ENCODE results near the gene PURA.

The PURA gene

DNA sequence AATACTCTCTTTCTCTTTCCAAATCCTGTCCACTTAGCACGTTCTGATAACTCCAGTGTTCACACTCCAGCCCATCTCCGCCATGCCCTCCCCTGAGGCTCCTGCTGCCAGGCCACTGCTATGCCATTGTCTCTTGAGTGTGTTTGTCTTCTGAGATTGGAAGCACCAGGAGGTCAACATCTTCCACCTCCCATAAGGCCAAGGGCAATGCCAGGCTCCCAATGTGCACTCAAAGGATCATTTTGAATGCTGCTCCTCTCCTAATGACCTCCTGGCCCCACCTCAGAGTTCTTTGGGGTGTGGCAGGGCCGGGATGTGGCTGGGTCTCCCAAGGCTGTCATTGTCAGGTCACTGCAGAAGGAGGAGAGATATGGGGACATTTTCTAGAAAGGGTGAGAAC, 31.3 kb downstream of the PURA start:
- Histone ChIP-seq H3K9me3 (no peaks in the 10 kb centered on the region), H3K4me3 (ENCODE audit: low read depth in 1 of 2, low read length in 1 of 2) (peak overlapping the region in 1 of 2 experiments; percentile 53), H3K4me1 (ENCODE audit: control insufficient read depth in 1 of 2, insufficient read depth in 1 of 2, low read depth in 1 of 2, low read length in 1 of 2) (peaks cover 18 to 24% of the 10 kb centered on the region in 2 experiments), H3K27me3 (peaks cover 68% of the 10 kb centered on the region), H3K36me3 (no peaks in the 10 kb centered on the region), H3K27ac (no peak overlapping the region)
- TF ChIP-seq, protein P1, sequence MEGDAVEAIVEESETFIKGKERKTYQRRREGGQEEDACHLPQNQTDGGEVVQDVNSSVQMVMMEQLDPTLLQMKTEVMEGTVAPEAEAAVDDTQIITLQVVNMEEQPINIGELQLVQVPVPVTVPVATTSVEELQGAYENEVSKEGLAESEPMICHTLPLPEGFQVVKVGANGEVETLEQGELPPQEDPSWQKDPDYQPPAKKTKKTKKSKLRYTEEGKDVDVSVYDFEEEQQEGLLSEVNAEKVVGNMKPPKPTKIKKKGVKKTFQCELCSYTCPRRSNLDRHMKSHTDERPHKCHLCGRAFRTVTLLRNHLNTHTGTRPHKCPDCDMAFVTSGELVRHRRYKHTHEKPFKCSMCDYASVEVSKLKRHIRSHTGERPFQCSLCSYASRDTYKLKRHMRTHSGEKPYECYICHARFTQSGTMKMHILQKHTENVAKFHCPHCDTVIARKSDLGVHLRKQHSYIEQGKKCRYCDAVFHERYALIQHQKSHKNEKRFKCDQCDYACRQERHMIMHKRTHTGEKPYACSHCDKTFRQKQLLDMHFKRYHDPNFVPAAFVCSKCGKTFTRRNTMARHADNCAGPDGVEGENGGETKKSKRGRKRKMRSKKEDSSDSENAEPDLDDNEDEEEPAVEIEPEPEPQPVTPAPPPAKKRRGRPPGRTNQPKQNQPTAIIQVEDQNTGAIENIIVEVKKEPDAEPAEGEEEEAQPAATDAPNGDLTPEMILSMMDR (IDR thresholded peaks at IDR 0.05) = no peak

- no peaks in the 10 kb centered on the region for H3K9me3 ChIP-seq
- TF ChIP-seq, protein P1 (IDR thresholded peaks at IDR 0.05) = peak; percentile 38
- peaks cover 62% of the 10 kb centered on the region for H3K27me3 ChIP-seq
Measured at GRCh38 chr5:140145818-140146522, 32.1 kb downstream of the PURA start.

GRCh38 chr5:140146523-140146842, 32.6 kb downstream of the PURA start:
- Histone ChIP-seq H3K27me3 (peaks cover 60% of the 10 kb centered on the region), H3K4me3 (ENCODE audit: low read depth in 1 of 2, low read length in 1 of 2) (peak overlapping the region in 1 of 2 experiments; percentile 53), H3K36me3 (no peaks in the 10 kb centered on the region), H3K9me3 (no peaks in the 10 kb centered on the region), H3K27ac (no peak overlapping the region), H3K4me1 (ENCODE audit: control insufficient read depth in 1 of 2, insufficient read depth in 1 of 2, low read depth in 1 of 2, low read length in 1 of 2) (peaks cover 18 to 24% of the 10 kb centered on the region in 2 experiments)
- TF ChIP-seq, protein P1 (IDR thresholded peaks at IDR 0.05) = no peak

More at GRCh38 chr5:140145818-140146522, 32.1 kb downstream of the PURA start:
- H3K4me3 ChIP-seq (ENCODE audit: low read depth in 1 of 2, low read length in 1 of 2) = peak overlapping the region; percentile 29 to 53
- H3K27ac ChIP-seq = no peak overlapping the region
- no peaks in the 10 kb centered on the region for H3K36me3 ChIP-seq
- H3K4me1 ChIP-seq (ENCODE audit: control insufficient read depth in 1 of 2, insufficient read depth in 1 of 2, low read depth in 1 of 2, low read length in 1 of 2) = peaks cover 18 to 24% of the 10 kb centered on the region in 2 experiments

DNA sequence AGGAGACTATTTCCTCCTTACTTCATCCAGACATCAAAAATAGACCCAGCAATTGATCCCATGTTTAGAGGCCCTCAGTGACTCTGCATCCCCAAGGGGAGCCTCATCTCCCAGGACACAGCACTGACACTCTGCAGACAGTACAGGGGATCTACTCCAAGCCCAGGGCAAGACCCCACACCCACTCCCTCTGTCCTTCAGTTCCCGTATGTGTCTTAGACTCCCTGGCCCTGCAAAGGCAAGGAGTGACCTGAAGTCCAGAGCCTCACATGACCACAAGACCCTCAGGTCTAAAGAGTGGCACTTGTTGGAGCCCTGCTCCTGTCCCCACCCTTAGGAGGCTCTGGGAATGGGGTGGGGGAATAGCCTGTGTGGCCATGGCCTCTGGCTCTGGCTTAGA, 33.6 kb downstream of the PURA start:
- Histone ChIP-seq H3K36me3 (no peaks in the 10 kb centered on the region), H3K9me3 (no peaks in the 10 kb centered on the region), H3K27me3 (peaks cover 52% of the 10 kb centered on the region), H3K4me3 (ENCODE audit: low read depth in 1 of 2, low read length in 1 of 2) (no peak overlapping the region), H3K4me1 (ENCODE audit: control insufficient read depth in 1 of 2, insufficient read depth in 1 of 2, low read depth in 1 of 2, low read length in 1 of 2) (peaks cover 18 to 24% of the 10 kb centered on the region in 2 experiments), H3K27ac (no peak overlapping the region)
- TF ChIP-seq, protein P1 (IDR thresholded peaks at IDR 0.05) = no peak

DNA sequence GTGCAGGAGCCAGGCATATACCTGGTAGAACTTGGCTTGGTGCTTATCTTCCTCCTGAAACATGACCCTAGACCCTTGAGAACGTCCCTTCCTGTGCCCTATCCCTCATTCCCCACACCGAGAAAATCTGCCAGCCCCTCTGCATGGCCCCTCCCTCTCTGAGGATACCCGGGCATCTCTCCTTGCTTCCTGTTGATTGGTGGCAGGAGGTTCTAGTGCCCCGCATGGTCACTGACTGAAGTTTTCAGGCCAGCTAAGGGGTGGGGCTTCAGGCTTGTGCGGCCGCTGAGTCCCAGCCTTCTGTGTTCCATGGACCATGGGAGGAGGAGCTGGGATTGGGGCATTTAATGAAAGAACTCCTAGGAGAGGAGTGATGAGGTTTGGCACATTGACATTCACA, 34.6 kb downstream of the PURA start:
- Histone ChIP-seq H3K27me3 (peaks cover 57% of the 10 kb centered on the region), H3K4me3 (ENCODE audit: low read depth in 1 of 2, low read length in 1 of 2) (no peak overlapping the region), H3K4me1 (ENCODE audit: control insufficient read depth in 1 of 2, insufficient read depth in 1 of 2, low read depth in 1 of 2, low read length in 1 of 2) (peaks cover 22 to 35% of the 10 kb centered on the region in 2 experiments), H3K36me3 (no peaks in the 10 kb centered on the region), H3K27ac (no peak overlapping the region), H3K9me3 (no peaks in the 10 kb centered on the region)
- TF ChIP-seq, protein P1 (IDR thresholded peaks at IDR 0.05) = no peak
